HCEC 1CT (cell line): ENCODE measurements around the gene G6PD.

Source experiments
- DNase-seq: peaks from one replicate; pipeline ENCODE4 v3.0.0-alpha.2; 2017

Gene G6PD

GRCh38 chrX:154486052-154486395, 60.6 kb downstream of the G6PD start:
- DNase-seq = no peak

GRCh38 chrX:154485150-154486051, 61.2 kb downstream of the G6PD start:
- peak; percentile 1 for DNase-seq

GRCh38 chrX:154484255-154485149, 62.1 kb downstream of the G6PD start:
- DNase-seq = no peak

- no peak for DNase-seq
These were observed 63.3 kb downstream of the G6PD start for GRCh38 chrX:154483325-154483724.

GRCh38 chrX:154482786-154483185, 63.9 kb downstream of the G6PD start:
- DNase-seq = no peak

GRCh38 chrX:154481911-154482601, 64.6 kb downstream of the G6PD start:
- DNase-seq = no peak
